NB4 (cell line): Measurements from ENCODE around the gene ADH6.

ENCODE experiments used
- MYC ChIP-seq: IDR thresholded peaks from 2 replicates; pipeline ENCODE4 v1.6.1; 2011; ENCODE audit warnings: low read depth, low read length
- POLR2A ChIP-seq: IDR thresholded peaks from 2 replicates; pipeline ENCODE4 v1.6.1; 2011; ENCODE audit warnings: mild to moderate bottlenecking; ENCODE audit not compliant: insufficient read length; ENCODE audit errors: extremely low read depth
- TF ChIP-seq, protein P1 (sequence below): IDR thresholded peaks from one replicate; pipeline ENCODE4 v1.5.1; 2012; ENCODE audit warnings: low read depth, low read length
- TF ChIP-seq, protein P2 (sequence below): IDR thresholded peaks from 2 replicates; pipeline ENCODE4 v1.6.1; 2011; ENCODE audit warnings: low read depth, low read length

DNA sequence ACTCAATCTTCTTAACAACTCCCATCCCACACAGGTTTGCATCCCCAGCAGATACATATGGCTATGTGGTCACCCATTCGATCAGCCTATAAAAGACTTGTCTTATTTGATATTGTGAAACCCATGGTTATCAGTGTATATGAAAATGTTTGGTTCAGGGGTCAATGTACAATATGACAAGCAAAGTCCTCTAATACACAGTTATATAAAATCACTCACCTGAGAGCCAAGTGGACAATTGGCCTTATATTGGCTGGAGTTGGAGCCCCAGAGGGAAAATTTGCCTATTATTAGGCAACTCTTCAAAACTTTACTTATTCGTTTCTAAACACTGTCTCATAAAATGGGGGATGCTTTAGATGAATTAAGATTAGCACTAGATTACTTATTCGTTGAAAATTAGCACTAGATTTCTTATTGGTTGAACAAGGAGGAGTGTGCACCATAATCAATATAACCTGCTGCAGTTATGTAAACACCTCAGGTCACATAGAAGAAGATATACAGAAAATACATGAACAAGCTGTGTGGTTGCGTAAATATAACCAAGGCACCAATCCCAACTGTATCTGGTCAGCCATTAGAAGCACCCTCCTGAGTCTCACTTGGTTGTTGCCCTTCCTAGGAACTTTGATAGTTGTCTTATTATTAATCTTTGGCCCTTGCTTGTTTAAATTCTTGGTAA, 64.2 kb downstream of the ADH6 start:
- TF ChIP-seq, protein P1, sequence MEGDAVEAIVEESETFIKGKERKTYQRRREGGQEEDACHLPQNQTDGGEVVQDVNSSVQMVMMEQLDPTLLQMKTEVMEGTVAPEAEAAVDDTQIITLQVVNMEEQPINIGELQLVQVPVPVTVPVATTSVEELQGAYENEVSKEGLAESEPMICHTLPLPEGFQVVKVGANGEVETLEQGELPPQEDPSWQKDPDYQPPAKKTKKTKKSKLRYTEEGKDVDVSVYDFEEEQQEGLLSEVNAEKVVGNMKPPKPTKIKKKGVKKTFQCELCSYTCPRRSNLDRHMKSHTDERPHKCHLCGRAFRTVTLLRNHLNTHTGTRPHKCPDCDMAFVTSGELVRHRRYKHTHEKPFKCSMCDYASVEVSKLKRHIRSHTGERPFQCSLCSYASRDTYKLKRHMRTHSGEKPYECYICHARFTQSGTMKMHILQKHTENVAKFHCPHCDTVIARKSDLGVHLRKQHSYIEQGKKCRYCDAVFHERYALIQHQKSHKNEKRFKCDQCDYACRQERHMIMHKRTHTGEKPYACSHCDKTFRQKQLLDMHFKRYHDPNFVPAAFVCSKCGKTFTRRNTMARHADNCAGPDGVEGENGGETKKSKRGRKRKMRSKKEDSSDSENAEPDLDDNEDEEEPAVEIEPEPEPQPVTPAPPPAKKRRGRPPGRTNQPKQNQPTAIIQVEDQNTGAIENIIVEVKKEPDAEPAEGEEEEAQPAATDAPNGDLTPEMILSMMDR = no peak
- TF ChIP-seq, protein P2, sequence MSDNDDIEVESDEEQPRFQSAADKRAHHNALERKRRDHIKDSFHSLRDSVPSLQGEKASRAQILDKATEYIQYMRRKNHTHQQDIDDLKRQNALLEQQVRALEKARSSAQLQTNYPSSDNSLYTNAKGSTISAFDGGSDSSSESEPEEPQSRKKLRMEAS = no peak
- no peak for TF ChIP-seq POLR2A
- TF ChIP-seq MYC = no peak
